Activated effector memory CD4-positive, alpha-beta T cell treated with anti-CD3 and anti-CD28 coated beads, Interleukin-2, amount 50 U/mL, for 16 hours (primary cell): ENCODE results near the gene UBN1.

Experiments
- DNase-seq: peaks from one replicate; pipeline ENCODE4 v3.0.0-alpha.2; 2020

UBN1 gene, protein sequence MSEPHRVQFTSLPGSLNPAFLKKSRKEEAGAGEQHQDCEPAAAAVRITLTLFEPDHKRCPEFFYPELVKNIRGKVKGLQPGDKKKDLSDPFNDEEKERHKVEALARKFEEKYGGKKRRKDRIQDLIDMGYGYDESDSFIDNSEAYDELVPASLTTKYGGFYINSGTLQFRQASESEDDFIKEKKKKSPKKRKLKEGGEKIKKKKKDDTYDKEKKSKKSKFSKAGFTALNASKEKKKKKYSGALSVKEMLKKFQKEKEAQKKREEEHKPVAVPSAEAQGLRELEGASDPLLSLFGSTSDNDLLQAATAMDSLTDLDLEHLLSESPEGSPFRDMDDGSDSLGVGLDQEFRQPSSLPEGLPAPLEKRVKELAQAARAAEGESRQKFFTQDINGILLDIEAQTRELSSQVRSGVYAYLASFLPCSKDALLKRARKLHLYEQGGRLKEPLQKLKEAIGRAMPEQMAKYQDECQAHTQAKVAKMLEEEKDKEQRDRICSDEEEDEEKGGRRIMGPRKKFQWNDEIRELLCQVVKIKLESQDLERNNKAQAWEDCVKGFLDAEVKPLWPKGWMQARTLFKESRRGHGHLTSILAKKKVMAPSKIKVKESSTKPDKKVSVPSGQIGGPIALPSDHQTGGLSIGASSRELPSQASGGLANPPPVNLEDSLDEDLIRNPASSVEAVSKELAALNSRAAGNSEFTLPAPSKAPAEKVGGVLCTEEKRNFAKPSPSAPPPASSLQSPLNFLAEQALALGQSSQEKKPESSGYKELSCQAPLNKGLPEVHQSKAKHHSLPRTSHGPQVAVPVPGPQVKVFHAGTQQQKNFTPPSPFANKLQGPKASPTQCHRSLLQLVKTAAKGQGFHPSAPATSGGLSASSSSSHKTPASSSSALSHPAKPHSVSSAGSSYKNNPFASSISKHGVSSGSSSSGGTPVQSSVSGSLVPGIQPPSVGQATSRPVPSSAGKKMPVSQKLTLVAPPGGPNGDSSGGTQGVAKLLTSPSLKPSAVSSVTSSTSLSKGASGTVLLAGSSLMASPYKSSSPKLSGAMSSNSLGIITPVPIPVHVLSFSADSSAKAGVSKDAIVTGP (N-terminal part only)

DNA sequence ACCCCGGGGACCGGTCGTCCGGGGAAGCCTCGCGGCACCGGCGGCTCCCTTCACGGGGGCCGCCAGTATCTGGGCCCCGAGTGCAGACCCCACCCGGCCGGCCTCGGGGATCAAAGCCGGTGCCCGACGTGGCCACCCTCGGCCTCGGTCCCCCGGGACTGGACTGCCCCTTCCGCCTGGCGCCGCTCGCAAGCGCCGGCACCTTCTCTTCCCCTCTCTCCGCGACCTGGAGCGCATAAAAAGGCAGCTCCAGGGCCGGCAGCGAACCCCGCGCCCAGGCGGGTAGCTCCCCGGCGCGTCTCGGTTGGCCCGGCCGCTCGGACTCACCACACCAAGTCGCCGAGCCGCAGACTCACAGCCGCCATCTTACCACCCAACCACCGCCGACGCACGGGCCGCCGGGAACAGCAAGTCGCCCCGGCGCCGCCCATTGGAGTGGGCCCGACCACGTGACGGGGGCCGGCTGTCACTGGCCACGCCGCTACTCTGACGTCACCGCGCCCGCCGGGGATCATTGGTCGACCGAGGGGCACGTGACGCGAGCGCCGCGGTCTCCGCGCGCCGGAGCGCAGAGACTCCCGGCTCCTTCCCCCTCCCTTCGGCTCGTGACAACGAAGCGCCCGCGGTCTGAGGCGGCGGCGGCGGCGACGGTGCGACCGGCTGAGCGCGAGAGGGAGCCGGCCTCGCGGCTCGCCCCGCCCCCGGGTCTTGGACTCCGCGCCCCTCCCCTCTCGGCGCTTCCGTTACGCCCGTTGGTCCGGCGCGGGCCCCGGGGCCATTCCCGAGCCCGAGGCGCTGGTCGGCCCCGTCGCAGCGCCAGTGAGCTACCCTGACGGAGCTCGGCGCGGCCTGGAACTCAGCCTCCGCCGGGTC, at the start of gene UBN1, which contains the start of gene GLYR1:
Gene UBN1 (plus strand): TSS at position 581 of the 873 bp plus-strand sequence. CDS start 5,437 bp downstream, outside the sequence.
Gene GLYR1 (minus strand): TSS at position 388 of the 873 bp plus-strand sequence. CDS start 23 bp downstream, at position 365.
- peak; percentile 100 for DNase-seq

DNA sequence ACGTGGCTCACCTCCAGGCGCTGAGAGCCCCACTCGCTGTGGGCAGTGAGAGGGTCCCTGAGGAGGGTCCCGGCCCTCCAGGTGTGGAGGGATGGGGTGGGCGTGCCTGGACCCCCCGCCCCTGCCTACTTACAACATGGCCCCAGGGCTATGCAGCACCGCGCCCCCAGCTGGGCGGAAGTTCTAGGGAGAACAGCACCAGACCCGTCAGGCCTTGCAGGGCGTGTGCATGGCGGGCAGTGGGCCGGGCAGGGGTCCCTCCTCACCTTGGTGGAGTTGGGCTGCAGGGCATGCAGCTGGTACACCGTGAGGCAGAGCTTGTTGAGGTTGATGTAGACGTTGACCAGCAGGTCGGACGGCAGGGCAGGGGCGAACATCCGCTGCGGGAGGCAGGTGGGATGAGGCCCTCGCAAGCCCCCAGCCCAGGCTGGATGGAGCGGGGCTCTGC, 49.5 kb upstream of the UBN1 start:
- no peak for DNase-seq

DNA sequence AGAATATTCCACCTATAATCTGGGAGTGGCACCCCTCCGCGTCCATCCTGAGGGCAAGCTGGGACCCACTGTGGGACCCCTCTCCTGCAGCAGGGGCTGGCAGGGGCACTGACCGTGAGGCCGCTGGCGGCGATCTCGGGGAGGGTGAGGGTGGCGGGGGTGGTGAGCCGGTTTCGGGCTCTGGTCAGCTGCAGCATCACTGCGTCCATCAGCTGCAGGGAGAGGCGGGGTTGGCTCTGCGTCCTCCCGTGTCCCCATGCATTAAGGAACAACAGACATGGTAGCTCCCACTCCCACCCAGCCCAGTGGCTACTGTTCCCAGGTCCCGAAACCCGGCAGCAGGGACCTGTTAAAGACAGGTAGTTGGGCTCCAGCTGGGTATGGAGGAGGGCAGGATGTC, 48.8 kb upstream of the UBN1 start:
- no peak for DNase-seq

DNA sequence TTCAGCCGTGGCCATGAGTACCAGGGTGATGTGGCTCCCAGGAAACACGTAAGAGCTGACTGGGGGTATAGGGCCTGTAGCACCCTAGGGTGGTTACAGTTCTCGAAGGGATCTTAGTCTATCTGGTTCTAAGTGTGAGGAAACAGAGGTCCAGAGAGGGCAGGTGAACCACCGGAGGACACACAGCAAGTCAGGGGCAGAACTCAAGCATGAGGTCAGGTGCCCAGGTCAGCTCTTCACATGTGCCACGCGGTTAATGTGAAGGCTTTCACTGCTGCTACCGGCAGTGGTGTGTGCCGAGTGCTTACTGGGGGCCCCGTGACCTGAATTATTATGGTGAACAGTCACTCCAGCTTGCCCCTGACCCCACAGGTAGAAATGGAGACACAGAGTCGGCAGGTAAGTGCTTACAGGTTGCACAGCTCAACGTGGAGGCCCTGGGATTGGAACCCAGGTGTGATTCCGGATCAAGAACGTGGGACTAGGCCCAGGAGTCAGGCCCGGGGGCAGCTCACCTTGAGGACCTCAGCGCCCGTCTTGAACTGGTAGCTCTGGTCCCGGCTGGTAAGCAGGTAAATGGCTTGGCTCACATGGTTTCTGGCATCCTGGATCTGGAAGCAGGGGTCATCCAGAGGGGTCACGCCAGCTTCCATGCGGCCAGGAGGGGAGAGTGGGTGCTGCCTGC, 48.0 kb upstream of the UBN1 start:
- no peak for DNase-seq

GRCh38 chr16:4800290-4801041, 46.8 kb upstream of the UBN1 start:
- no peak for DNase-seq

- no peak for DNase-seq
Observed at GRCh38 chr16:4801051-4801961, 46.0 kb upstream of the UBN1 start.

- peak; percentile 93 for DNase-seq
Observed at GRCh38 chr16:4801962-4802658, 45.2 kb upstream of the UBN1 start, which contains the start of gene ROGDI. Gene ROGDI, minus strand, starts transcription at chr16:4802633. Its CDS starts 62 bp downstream, at chr16:4802571.

GRCh38 chr16:4802659-4803287, 44.5 kb upstream of the UBN1 start:
- DNase-seq, result peak; percentile 96

DNA sequence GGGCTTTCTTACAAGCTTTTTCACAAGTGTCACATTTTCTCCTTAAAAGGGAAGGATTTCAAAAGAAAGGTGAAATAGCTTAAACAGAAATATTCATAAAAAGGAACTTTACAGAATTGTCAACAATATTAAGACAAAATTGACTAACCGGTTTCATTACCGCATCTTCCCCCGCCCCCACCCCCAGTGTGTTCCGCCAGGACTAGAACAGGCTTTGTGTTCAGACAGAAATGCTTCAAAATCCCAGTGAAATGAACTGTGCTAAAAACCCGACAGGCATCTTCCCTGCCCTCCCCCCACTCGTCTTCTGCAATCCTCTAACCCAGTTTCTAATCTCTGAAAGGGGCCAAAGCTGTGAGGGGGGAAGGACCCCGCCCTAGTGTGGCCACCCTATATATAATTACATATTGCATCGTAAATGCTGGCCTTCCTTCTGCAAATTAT, 43.9 kb upstream of the UBN1 start:
- no peak for DNase-seq

GRCh38 chr16:4803898-4804762, 43.2 kb upstream of the UBN1 start:
- no peak for DNase-seq

DNA sequence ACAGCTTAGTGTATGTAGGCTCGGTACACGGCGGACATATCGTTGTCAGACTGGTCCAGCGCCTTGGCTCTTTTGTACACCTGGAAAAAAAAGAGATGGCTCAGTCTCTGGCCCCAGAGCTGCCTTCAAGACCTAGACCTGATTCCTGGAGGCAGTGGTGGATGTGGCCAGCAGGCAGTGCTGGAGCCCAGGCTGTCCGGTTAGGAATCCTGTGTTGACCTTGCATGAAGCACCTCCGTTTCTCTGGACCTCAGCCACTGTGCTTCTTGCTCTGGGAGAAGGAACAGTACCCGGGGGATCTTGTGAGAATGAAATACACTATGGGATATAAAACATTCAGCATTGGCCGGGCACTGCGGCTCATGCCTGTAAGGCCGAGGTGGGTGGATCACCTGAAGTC, 42.0 kb upstream of the UBN1 start:
- no peak for DNase-seq

DNA sequence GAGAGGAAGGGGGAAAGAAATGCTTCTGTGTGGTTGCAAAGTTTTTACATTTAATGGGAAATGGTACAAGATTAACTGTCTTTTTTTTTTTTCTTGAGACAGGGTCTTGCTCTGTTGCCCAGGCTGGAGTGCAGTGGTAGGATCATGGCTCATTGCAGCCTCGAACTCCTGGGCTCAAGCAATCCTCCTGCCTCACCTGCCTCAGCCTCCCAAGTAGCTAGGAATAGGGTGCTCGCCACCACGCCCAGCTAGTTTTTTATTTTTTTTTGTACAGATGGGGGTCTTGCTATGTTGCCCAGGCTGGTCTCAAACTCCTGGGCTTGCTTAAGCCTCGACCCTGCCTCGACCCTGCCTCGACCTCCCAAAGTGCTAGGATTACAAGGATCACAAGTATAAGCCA, 41.0 kb upstream of the UBN1 start:
- DNase-seq, result no peak

- no peak for DNase-seq
Observed at GRCh38 chr16:4811242-4811641, 36.0 kb upstream of the UBN1 start.

DNA sequence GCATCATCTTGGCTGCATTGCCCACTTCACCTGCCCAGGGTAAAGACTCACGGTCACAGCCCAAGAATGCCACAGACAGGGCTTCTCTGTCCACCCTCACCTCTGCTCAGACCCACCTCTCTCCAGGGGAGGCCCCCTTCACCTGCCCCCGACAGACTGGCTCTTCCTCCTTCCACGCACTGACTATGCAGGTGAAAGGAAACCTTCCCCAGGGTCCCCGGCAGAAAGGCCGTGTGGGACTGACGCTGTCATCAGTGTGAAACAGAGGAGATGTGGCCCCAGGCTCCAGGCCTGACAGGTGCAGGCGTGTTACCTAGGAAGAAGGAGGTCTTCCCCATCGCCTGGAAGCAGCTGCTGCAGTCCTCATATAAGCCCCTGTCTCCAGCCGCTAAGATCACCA, 35.5 kb upstream of the UBN1 start:
- no peak for DNase-seq

GRCh38 chr16:4813251-4814003, 33.9 kb upstream of the UBN1 start:
- DNase-seq, result no peak

DNA sequence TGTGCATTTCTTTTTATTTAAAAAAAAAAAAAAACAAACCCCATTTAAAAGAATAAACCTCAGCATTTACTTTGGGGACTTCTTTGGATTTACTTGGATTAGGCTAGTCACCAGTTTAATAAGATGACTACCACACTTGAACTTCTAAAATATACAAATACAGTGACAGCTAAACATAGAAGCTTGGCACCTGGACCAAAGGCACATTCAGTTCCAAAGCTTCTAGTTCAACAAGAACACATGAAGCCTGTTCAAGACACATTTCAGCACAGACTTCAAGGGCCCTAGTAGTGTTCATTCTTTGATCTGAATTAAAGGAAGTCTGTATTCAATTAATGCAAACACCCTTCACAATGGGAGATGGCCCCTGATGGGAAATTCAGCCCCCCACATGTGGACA, 33.2 kb upstream of the UBN1 start:
- DNase-seq, result no peak
